MM.1S (cell line): Measurements from ENCODE around the gene FAM20C.

Experiments
- EZH2 ChIP-seq: fragments of 300-600 bp; sonication (generic); optimal IDR thresholded peaks from 2 replicates; pipeline ENCODE3; 2017; ENCODE audit warnings: low read depth, mild to moderate bottlenecking, antibody characterized with exemption, low read length, mixed read lengths
- EZH2phosphoT487 ChIP-seq: fragments of 300-600 bp; sonication (generic); IDR thresholded peaks from 2 replicates; pipeline ENCODE4 v1.6.1; 2018; ENCODE audit warnings: antibody characterized with exemption, low read length
- TF ChIP-seq, protein P1 (sequence below): fragments of 300-600 bp; sonication (generic); IDR thresholded peaks from 2 replicates; pipeline ENCODE4 v1.5.1; 2016; ENCODE audit warnings: antibody characterized with exemption, low read length, mixed read lengths

DNA sequence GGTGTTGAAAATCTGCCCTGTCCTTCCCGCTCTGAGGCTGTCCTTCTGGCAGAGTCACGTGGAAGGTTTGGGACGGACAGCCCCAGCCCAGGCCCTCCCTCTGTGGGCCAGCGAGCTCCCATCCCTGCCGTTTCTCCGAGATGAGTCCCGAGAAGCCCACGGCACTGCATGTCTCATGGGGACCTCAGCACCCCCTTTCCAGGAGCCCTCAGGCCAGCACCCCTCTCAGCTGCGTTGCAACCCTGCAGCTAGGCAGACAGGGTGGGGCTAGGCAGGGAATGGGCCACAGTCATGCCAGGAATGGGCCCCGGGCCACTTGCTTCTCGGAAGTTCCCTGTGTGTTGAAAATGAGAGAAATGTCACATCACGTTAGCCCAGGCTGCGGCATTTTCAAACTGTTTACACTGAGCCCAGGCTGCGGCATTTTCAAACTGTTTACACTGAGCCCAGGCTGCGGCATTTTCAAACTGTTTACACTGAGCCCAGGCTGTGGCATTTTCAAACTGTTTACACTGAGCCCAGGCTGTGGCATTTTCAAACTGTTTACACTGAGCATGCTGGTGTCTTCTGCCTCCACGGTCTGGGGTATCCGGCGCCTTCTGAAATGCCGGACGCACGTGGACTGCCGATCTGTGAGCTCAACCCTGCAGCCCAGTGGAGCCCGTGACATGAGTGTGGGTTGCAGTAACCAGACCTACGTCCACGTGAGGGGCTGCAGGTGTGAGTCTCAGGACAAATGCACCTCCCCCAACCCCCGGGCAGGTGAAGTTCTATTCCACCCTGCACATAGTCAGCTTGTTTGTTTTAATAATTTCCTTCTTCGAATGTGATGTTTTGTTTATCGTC is 42.6 kb downstream of the FAM20C start:
- TF ChIP-seq EZH2phosphoT487 (no peak), EZH2 (no peak)
- TF ChIP-seq, protein P1, sequence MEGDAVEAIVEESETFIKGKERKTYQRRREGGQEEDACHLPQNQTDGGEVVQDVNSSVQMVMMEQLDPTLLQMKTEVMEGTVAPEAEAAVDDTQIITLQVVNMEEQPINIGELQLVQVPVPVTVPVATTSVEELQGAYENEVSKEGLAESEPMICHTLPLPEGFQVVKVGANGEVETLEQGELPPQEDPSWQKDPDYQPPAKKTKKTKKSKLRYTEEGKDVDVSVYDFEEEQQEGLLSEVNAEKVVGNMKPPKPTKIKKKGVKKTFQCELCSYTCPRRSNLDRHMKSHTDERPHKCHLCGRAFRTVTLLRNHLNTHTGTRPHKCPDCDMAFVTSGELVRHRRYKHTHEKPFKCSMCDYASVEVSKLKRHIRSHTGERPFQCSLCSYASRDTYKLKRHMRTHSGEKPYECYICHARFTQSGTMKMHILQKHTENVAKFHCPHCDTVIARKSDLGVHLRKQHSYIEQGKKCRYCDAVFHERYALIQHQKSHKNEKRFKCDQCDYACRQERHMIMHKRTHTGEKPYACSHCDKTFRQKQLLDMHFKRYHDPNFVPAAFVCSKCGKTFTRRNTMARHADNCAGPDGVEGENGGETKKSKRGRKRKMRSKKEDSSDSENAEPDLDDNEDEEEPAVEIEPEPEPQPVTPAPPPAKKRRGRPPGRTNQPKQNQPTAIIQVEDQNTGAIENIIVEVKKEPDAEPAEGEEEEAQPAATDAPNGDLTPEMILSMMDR = no peak
